ENCODE measurements around the gene COQ2.

GRCh38 chr4:83284193-83285054 is at the start of gene COQ2:
- peak; percentile 74; the same call in 1 of the 2 replicates for TF ChIP-seq CEBPB (IDR thresholded peaks at IDR 0.05; ENCODE audit: borderline replicate concordance, low read depth, low read length)
- TF ChIP-seq FOXM1 (CRISPR knock-in tag; IDR thresholded peaks at IDR 0.05): no peak
- TF ChIP-seq CTCF (CRISPR knock-in tag; IDR thresholded peaks at IDR 0.05): peak; percentile 48
- no peak for TF ChIP-seq ZBTB7A (CRISPR knock-in tag; IDR thresholded peaks at IDR 0.05)
- TF ChIP-seq HNF4A (CRISPR knock-in tag; IDR thresholded peaks at IDR 0.05): peak; percentile 16; the same call in 1 of the 2 replicates
- TF ChIP-seq ETV6 (CRISPR knock-in tag; conservative IDR thresholded peaks at IDR 0.05): no peak
- peak; percentile 88 for TF ChIP-seq ZNF563 (CRISPR knock-in tag; IDR thresholded peaks at IDR 0.05)
- peak in 1 of 2 experiments; percentile 84; a peak in 2 of 4 replicates for TF ChIP-seq HMGXB4 (CRISPR knock-in tag; IDR thresholded peaks at IDR 0.05; ENCODE audit: borderline replicate concordance in 1 of 2, low read depth in 1 of 2)
- TF ChIP-seq KLF6 (CRISPR knock-in tag; IDR thresholded peaks at IDR 0.05): no peak
- no peak; the same call in 1 of the 2 replicates for TF ChIP-seq IRF2 (CRISPR knock-in tag; IDR thresholded peaks at IDR 0.05)

All from HepG2 (cell line).